ENCODE data around the gene ISG15. TPM values are rescaled to one million over a fixed set of nuclear protein-coding genes. Genes with fewer than 3 reads are reported as not detected.
"Not testable (repeated sequence)": the region's sequence is repeated elsewhere in the genome, so short reads cannot be mapped to it uniquely, and the experiment has no call there.

The ISG15 gene
- total RNA-seq, 1 donor from 2014 or later = 11.0 TPM

DNA sequence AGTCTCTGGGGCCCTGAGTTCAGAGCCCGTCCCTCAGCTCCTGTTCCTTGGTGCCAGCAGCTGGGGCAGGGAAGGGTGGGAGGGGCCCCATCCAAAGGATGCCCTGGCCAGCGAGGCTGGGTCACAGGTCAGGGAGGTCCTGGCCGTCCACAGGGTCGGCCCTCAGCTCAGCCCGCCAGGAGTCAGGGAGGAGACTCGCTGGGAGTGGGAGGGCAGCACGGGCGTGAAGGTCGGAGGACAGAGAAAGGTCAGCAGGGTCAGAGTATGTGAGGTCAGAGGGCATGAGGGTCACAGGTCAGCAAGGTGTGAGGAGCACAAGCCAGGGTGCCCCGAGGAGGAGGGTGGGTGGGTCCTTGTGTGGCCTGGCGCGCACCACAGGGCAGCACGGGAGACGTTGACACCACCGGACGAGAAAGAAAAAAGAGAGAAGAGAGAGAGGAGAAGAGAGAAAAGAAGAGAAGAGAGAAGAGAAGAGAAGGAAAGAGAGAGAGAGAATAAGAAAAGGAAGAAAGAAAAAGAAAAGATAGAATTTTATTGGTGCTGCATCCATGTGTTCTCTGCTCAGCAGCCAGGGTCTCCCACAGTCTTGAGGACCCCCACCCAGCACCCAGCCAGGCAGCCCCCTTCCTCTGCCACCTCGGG is 38.5 kb upstream of the ISG15 start:
- no peak for FAIRE-seq
- no peak for DNase-seq (ENCODE audit: low spot score in 2 of 2)

- no peak for FAIRE-seq
These were observed 37.9 kb upstream of the ISG15 start for GRCh38 chr1:975365-975764.

DNA sequence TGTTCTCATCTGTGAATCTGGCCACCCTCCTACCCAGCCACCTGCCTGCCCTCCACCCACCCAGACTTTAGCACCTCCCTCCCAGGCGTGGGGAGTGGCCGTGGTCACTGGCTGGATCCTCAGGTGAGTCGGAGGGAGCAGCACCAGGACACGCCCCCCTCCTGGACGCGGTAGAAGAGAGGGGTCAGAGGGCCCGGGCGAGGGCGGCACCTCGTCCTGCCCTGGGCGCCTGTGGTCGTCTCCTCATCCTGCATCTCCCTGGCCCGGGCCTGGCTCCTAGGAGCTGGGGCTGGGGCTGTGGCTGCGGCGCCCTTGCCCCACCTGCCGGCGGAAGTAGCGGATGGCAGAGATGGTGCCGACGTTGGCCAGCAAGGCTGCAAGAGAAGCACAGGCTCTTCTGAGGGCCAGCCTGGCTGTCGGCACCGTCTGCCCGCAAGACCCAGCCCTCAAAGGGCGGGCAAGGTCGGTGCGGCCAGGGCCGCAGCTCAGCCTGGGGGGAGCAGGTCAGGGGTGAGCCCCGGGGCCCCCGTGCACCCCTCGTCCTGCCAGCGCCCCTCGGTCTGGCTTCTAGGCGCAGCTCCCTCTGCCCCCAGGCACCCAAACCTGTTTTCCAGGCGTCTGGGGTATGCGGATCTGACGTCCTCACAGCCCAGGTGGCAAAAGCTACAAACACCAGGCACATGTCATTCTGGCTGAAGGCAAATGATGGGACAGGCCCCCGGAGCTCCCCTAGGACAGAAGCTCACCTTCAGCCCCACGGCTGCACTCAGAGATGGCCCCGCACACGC is 37.2 kb upstream of the ISG15 start:
- no peak for FAIRE-seq
- peak in 1 of 2 donors; percentile 79 for DNase-seq (ENCODE audit: low spot score in 2 of 2)

More at GRCh38 chr1:975365-975764, 37.9 kb upstream of the ISG15 start:
- no peak for DNase-seq (ENCODE audit: low spot score in 2 of 2)

DNA sequence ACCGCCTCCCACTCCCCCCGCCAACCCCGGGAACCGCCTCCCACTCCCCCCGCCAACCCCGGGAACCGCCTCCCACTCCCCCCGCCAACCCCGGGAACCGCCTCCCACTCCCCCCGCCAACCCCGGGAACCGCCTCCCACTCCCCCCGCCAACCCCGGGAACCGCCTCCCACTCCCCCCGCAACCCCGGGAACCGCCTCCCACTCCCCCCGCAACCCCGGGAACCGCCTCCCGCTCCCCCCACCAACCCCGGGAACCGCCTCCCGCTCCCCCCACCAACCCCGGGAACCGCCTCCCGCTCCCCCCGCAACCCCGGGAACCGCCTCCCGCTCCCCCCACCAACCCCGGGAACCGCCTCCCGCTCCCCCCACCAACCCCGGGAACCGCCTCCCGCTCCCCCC is 36.5 kb upstream of the ISG15 start:
- not testable (repeated sequence) for FAIRE-seq; DNase-seq (ENCODE audit: low spot score in 2 of 2)

- FAIRE-seq (no peak), DNase-seq (ENCODE audit: low spot score in 2 of 2) (no peak)
These were observed 35.0 kb upstream of the ISG15 start for GRCh38 chr1:978069-978834.

DNA sequence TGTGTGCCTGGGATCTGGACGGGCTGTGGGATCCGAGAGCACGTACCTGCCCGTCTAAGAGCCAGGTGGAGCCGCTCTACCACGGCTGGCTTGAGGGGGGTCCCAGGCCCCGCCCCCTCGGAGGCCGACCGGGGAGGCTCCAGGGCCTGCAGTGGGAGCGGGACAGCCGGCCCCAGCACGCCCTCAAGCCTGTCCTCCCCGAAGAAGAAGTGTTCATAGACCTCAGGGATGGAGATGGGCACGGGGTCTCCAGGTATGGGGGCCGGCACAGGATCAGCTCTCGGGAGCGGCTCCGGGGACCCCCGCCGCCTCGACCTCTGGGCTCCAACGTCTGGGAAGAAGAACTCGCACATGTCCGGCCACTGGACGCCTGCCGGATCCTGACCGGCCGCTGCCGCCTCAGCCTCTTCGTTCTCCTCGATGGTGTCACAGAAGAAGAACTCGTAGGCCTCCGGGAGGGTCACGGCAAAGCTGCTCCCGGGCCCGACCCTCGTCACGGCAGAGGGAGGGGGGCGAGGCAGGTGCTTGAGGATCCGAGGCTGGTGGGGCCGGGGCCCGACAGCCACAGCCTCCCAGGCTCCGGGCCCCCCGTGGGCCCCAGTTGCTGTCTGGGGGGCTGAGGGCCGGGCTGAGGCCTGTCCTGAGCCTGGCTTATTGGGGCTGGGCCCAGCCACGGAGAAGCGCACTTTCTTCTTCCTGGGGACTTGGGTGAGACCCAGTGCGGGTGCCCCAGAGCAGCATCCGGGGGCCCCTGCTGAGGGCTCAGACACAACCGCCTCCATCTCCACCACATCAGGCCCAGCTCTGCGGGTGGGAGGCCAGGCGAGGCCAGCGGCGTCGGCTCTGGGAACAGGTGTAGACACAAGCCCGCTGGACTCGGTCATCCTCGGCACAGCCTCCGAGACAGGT is 34.2 kb upstream of the ISG15 start:
- FAIRE-seq (no peak), DNase-seq (ENCODE audit: low spot score in 2 of 2) (no peak)

DNA sequence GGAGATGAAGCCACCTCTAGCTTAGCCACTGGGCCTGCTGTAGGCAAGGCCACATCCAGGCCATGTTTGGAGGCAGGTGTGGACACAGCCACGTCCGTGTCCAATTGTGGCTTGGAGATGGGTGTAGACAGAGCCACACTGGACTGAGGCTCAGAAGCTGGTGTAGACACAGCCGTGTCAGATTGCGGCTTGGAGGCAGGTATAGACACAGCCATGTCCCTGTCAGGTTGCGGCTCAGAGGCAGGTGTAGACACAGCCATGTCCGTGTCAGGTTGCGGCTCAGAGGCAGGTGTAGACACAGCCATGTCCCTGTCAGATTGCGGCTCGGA is 33.6 kb upstream of the ISG15 start:
- DNase-seq (ENCODE audit: low spot score in 2 of 2) (no peak), FAIRE-seq (no peak)

GRCh38 chr1:980137-980571 is 33.1 kb upstream of the ISG15 start:
- FAIRE-seq = no peak

DNA sequence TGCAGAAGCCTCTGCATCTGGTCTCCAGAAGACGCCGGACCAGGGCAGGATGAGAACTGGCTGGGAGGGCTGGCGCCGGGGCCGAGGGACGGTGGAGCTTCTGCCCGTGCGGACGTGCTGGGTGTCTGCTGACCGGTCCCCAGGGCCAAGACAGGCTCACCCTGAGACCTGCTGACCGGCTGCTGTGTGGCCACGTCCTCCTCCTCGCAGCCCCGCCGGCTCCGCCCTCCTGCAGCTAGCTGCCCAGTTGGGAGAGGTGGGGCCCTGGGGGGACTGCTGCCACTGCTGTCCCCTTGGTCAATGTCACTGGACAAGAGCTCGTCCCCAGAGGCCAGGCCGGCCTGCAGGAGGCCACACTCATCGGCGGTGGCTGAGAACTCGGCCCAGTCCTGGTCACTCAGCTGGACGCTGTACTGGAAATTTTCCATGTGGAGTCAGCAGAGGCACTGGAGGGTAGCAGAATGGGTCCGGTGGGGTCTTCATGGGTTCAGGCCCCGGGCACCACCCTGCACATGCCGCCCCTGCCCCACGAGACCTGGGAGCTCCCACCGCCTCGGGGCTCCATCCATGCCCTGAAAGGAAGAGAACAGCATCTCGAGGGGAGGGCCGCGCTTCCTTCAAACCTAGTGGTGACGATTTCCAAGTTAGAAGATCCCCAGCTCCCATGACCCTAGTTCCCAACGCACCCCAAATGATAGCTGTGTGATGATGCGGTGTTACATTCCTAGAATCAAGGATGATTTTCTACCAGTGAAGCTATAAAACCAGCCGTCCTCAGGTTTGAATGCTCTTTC is 32.5 kb upstream of the ISG15 start:
- no peak for FAIRE-seq
- DNase-seq (ENCODE audit: low spot score in 2 of 2) = no peak

More at GRCh38 chr1:980137-980571, 33.1 kb upstream of the ISG15 start:
- no peak for DNase-seq (ENCODE audit: low spot score in 2 of 2)

DNA sequence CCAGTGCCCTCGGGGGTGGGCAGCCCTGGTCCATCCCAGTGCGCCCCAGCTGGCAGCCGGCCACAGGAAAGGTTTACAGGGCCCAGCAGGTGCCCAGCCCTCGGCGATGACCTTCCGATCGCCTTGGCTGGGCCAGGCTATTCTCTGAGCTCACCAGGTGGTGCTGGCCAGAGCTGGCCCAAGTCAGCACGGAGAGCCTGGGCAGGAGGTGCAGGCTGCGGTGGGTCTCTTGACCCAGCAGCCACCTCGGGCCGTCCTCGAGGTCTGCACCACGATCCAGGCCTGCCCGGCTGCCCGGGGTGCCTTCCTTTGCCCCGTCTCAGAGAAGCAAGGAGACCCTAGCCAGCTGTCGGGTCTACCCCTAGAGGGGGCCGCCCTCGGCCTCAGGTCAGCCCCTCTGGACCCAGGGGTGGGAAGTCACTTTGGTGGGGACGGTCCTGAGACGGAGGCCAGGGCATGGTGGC is 31.8 kb upstream of the ISG15 start:
- FAIRE-seq (no peak), DNase-seq (ENCODE audit: low spot score in 2 of 2) (no peak)

GRCh38 chr1:981955-982558 is 31.2 kb upstream of the ISG15 start, which contains the start of gene PERM1:
Gene PERM1 (minus strand): TSS chr1:982093. CDS start chr1:981029, 1,064 bp downstream.
- no peak for DNase-seq (ENCODE audit: low spot score in 2 of 2)
- no peak for FAIRE-seq

DNA sequence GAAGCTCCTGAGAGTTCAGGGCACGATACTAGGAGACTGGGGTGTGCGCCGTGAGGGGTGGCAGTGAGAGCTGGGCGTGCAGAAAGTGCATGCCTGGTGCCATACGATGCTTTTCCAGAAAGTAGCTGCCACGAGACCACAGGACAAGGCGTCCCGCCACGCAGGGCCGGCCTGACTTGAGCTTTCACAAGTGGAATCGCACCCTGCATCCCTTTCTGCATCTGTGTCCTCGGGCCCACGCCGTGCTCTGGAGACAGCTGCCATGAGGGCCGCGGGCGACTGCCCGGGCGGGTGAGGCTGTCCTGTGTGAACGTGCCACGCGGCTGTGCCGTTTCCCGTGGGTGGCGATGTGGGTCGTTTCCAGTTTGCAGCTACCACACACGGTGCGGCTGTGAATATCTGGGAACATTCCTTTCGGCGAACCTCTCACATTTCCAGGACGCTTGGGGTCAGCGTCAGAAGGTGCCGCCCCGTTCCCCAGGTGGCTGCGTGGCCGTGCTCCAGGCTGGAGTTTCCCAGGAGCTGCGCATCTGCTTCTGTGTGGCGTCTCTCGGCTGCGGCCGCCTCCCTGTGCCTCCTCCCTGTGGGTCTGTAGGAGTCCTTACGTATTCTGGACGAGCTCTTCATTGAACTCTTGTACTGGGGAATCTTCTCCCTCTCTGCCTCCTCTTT is 30.4 kb upstream of the ISG15 start:
- no peak for DNase-seq (ENCODE audit: low spot score in 2 of 2)
- no peak for FAIRE-seq

DNA sequence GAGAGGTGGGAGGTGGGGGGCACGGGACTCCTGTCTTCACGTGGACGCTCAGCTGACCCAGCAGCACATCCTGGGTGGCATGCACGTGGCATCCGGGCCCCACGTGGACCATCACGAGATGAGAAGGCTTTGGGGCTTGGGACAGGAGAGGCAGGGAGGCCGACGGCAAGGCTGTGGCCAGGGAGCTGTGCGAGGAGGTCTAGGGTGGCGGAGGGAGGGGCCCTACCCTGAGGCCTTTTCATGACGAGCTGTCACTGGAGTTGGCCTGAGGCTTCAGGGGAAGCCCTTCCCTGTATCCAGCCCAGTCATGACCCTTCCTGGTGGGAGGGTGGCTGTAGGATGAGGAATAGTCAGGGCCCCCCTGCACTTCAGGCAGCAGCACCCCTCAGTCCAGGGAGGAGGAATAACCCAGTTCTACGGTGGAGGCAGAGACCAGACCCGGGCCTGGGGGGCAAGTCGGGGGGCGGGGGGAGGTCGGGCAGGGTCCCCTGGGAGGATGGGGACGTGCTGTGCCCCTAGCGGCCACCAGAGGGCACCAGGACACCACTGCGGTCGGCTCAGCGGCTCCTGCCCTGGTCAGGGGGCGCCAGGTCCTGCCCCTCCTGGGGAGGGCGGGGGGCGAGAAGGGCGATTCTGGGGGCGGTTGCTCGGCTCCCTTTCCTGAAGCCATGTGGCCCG is 29.4 kb upstream of the ISG15 start:
- FAIRE-seq = no peak

DNA sequence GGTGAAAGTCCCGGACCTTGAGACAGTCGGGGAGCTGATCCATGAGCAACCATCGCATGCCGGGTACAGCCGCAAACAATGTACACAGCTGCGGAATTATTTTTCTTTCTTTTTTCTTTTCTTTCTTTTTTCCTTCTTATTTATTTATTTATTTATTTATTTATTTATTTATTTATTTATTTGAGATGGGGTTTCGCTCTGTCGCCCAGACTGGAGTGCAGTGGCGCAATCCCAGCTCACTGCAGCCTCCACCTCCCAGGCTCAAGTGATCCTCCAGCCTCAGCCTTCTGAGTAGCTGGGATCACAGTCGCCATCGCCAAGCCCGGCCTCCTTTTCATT is 28.9 kb upstream of the ISG15 start:
- DNase-seq (ENCODE audit: low spot score in 2 of 2) = no peak
- FAIRE-seq = no peak

More for the DNA sequence above, 29.4 kb upstream of the ISG15 start:
- peak in 1 of 2 donors; percentile 84 for DNase-seq (ENCODE audit: low spot score in 2 of 2)

- no peak for DNase-seq (ENCODE audit: low spot score in 2 of 2)
- no peak for FAIRE-seq
These were observed 28.2 kb upstream of the ISG15 start for GRCh38 chr1:985126-985525.

DNA sequence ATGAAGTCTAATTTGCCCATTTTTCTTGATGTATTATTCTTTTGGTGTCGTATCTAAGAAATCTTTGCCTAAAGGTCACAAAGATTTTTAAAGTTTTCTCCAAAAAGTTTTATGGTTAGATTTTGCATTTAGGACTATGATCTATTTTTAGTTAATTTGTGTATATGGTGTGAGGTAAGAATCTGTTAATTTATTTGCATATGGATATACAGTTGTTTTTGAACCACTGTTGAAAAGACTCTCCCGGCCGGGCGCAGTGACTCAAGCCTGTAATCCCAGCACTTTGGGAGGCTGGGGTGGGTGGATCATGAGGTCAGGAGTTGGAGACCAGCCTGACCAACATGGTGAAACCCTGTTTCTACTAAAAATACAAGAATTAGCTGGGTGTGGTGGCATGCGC is 25.2 kb upstream of the ISG15 start:
- not testable (repeated sequence) for DNase-seq (ENCODE audit: low spot score in 2 of 2); FAIRE-seq

GRCh38 chr1:991275-991674 is 22.0 kb upstream of the ISG15 start:
- not testable (repeated sequence) for FAIRE-seq; DNase-seq (ENCODE audit: low spot score in 2 of 2)

- FAIRE-seq = no peak
- no peak for DNase-seq (ENCODE audit: low spot score in 2 of 2)
These were observed 21.4 kb upstream of the ISG15 start for GRCh38 chr1:991895-992294.
